Activated naive CD8-positive, alpha-beta T cell treated with anti-CD3 and anti-CD28 coated beads, Interleukin-2, amount 50 U/mL, for 24 hours (primary cell): ENCODE data around the gene UBE3C.
A peak's percentile ranks its signal among the peaks of the same experiment; 100 is the strongest.

Experiments
- ATAC-seq: fragments of 150-1000 bp; cut with Tn5 transposase; one replicate; pipeline ENCODE4 v1.10.0; 2021
- DNase-seq: peaks from one replicate; pipeline ENCODE4 v3.0.0; 2021
- H3K27ac Mint-ChIP-seq: one replicate; pipeline ENCODE4 v1.8.0; 2021; ENCODE audit warnings: mild to moderate bottlenecking, mixed read lengths
- H3K27me3 Mint-ChIP-seq: one replicate; pipeline ENCODE4 v1.8.0; 2021; ENCODE audit warnings: mixed read lengths
- H3K36me3 Mint-ChIP-seq: one replicate; pipeline ENCODE4 v1.8.0; 2021; ENCODE audit warnings: low read depth, mixed read lengths
- H3K4me1 Mint-ChIP-seq: one replicate; pipeline ENCODE4 v1.8.0; 2021; ENCODE audit warnings: mixed read lengths
- H3K4me3 Mint-ChIP-seq: one replicate; pipeline ENCODE4 v1.8.0; 2021; ENCODE audit warnings: mild to moderate bottlenecking, moderate library complexity, mixed read lengths
- H3K9me3 Mint-ChIP-seq: one replicate; pipeline ENCODE4 v1.8.0; 2021; ENCODE audit warnings: mixed read lengths

Gene UBE3C

DNA sequence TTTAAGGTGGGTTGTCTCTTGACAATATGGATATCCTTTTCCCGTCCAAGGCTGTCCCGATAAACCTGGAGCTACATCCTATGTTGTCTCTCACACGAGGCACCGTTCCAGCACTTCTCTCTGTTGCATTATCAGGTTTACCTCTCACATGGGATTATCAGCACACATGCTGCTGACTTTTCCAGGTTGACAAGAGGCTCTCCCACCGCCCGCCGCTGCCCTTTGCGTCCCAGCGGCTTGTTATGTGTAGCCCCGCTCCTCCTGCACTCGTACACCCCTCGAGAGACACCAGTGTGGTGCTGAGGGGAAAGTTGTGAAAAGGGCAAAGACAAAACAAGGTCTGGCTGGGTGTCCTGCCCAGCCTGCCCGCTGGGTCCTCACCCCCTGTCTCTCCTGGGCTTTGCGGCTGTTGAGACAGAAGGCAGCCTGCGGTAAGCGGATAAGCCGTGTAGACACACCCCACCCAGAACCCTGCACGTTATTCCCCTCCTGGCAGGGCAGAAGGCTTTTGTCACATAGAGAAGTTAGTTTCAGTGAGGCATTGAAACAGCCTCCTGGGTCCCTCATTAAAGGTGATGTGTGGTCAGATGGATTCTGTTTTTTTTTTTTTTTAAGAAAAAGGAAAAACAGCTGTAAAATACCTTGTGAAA lies 38.7 kb downstream of the UBE3C start:
- Mint-ChIP-seq H3K9me3 (no peaks in the 10 kb centered on the region), H3K4me1 (peaks cover 2% of the 10 kb centered on the region), H3K4me3 (no peak overlapping the region), H3K36me3 (peaks cover 48% of the 10 kb centered on the region), H3K27ac (no peak overlapping the region), H3K27me3 (no peaks in the 10 kb centered on the region)
- ATAC-seq (no peak), DNase-seq (no peak)

DNA sequence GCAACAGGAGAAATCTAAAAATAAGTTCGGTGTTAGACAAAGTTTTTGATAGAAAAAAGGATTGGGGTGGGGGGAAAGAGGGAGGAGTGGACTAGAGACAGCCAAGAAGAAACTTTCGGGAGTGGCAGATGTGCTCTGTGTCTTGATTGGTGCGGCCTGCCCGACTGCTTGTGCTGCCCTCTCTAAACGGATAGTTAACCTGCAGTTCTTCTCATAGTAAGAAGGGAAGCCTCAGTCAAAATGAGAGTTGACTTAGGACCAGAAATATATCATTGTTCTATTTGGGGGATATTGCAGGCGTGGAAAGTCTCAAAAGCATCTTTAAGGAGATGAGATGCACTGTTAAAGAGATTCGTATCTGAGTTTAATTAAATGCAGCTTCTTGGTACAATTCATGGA lies 39.3 kb downstream of the UBE3C start:
- no peak for ATAC-seq
- no peak overlapping the region for H3K4me3 Mint-ChIP-seq
- no peaks in the 10 kb centered on the region for H3K9me3 Mint-ChIP-seq
- H3K4me1 Mint-ChIP-seq: peaks cover 2% of the 10 kb centered on the region
- H3K27me3 Mint-ChIP-seq: no peaks in the 10 kb centered on the region
- no peak for DNase-seq
- peaks cover 45% of the 10 kb centered on the region for H3K36me3 Mint-ChIP-seq
- H3K27ac Mint-ChIP-seq: no peak overlapping the region

DNA sequence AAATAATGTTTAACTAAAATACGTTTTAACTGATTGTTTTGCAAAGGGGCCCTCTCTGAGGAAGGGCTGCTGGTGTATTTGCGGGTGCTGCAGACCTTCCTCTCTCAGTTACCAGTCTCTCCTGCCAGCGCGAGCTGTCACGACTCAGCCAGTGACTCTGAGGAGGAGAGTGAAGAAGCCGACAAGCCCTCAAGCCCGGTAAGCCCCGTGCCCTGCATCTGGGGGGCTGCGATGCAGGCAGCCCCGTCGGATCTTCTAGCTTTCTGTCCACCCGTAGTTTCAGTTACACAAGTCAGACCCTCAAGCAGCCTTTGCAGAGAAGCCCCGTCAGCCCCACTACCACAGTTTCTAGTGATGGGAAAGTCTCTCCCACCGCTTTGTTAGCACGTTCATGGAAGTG lies 45.1 kb downstream of the UBE3C start:
- Mint-ChIP-seq H3K36me3 (peaks cover 58% of the 10 kb centered on the region), H3K4me1 (no peaks in the 10 kb centered on the region)

DNA sequence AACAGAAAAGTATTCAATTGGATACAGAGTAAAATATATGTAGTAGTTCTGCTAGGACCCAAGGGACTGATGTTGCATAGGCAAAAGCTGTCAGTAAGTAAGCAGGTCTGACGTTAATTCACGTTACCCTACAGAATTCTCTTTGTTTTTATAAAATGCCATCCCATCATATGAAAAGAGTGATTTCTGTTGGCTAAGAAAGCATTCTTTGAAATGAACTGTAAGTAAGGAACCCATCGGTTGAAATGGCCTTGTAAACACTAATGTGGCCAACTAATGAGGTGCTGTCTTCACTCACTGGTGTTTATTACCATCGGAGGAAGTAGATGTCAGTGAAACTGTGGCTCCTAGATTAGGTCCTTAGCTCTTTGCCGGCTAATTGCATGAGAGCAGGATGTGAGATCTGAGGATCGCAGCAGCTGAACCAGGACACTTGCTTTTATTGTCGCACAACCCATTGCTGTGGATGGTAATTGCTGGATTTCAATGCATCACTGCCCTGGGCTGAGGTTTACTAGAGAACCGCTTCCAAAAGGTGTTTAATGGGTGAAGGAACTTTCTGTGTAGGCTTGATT lies 49.5 kb downstream of the UBE3C start:
- ATAC-seq (no peak), DNase-seq (no peak)
- Mint-ChIP-seq H3K9me3 (no peaks in the 10 kb centered on the region), H3K27ac (no peak overlapping the region), H3K27me3 (no peaks in the 10 kb centered on the region), H3K4me1 (peaks cover 2% of the 10 kb centered on the region), H3K4me3 (no peak overlapping the region), H3K36me3 (peaks cover 65% of the 10 kb centered on the region)

More for the DNA sequence above, 45.1 kb downstream of the UBE3C start:
- no peak overlapping the region for H3K27ac Mint-ChIP-seq
- H3K4me3 Mint-ChIP-seq: no peak overlapping the region
- H3K27me3 Mint-ChIP-seq: no peaks in the 10 kb centered on the region
- ATAC-seq: no peak
- H3K9me3 Mint-ChIP-seq: no peaks in the 10 kb centered on the region
- no peak for DNase-seq

DNA sequence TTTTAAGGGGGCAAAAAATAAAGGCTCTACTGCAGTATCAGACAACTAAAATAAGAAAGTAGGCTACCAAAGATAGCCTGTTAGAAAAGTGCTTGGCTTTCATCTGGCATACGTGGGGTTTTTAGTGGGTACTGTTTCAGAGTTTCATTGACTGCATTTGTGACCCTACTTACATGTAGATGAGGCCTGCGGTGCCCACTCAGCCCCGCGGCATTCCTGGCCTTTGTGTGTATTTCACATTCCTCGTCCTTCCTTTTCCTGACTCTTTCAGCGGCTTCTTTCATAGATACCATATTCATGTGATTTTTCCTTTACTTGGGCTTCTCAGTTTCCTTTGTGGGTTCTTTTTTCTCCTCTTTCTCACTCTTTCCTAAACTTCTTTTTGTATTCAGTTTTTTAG lies 50.7 kb downstream of the UBE3C start:
- H3K9me3 Mint-ChIP-seq: no peaks in the 10 kb centered on the region
- H3K27me3 Mint-ChIP-seq: no peaks in the 10 kb centered on the region
- H3K4me1 Mint-ChIP-seq: peaks cover 2% of the 10 kb centered on the region
- H3K4me3 Mint-ChIP-seq: no peak overlapping the region
- H3K27ac Mint-ChIP-seq: no peak overlapping the region
- H3K36me3 Mint-ChIP-seq: peaks cover 67% of the 10 kb centered on the region
- no peak for ATAC-seq
- no peak for DNase-seq

DNA sequence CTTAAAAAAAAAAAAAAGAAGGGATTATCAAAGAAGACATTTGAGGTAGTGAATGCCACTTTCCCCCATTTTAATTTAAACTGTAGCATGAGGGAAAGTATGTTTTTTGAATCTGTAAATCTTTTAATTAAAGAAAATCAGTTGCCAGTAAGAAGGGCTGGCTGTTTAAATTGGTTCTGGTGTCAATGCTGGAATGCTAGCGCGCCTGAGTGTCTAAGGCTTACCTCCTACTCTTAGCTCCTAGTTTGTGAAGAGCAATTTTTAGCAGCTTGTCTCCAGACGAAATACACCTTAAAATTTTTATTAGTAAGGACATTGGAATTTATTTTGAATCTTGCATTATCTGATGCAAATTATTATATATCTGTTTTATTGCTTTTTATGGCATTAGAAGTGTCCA lies 54.1 kb downstream of the UBE3C start:
- no peak for ATAC-seq
- Mint-ChIP-seq H3K27me3 (no peaks in the 10 kb centered on the region), H3K4me1 (peaks cover 2% of the 10 kb centered on the region), H3K36me3 (peaks cover 71% of the 10 kb centered on the region), H3K4me3 (no peak overlapping the region), H3K9me3 (no peaks in the 10 kb centered on the region), H3K27ac (no peak overlapping the region)
- no peak for DNase-seq

DNA sequence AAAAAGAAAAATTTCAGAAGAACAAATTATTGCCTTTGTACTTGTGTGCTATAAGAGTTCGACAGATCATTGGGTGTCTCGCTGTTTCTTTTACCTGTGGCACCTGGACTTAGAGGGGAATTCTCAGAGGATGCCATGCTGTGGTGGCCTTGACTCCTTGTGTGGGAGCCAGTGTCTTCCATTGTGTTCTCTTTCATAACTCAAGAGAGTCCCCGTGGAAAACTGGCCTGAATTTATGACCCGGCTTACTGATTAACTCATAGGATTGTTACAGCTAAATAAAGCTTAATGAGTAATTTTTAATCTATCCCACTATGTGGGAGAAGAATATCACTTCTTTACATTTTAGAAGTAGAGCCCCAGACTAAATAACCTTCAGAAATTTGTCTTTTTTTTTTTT lies 54.5 kb downstream of the UBE3C start:
- Mint-ChIP-seq H3K4me3 (no peak overlapping the region), H3K27me3 (no peaks in the 10 kb centered on the region), H3K4me1 (peaks cover 2% of the 10 kb centered on the region), H3K9me3 (no peaks in the 10 kb centered on the region), H3K36me3 (peaks cover 71% of the 10 kb centered on the region), H3K27ac (no peak overlapping the region)
- ATAC-seq: no peak
- DNase-seq: no peak

DNA sequence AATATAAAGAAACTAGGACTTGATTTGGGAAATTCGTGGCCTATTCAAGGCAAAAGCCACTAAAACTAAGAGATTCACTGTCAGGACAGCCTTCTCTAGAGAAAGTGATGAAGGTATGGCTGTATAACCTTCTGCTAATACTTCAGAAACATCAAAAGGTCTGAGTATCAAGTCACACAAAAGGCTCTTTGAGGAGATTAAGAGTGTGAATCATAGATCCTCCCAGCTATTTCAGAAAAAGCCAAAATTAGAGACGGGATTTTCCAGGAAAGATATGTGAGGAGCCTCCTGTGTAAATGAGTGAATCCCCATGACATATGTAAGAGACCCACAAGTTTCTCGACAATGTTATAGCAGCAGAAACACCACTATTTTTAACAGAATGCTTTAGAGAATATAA lies 56.2 kb downstream of the UBE3C start:
- Mint-ChIP-seq H3K27ac (peak overlapping the region; percentile 44), H3K36me3 (peaks cover 63% of the 10 kb centered on the region), H3K9me3 (no peaks in the 10 kb centered on the region), H3K4me1 (no peaks in the 10 kb centered on the region), H3K27me3 (no peaks in the 10 kb centered on the region), H3K4me3 (no peak overlapping the region)
- DNase-seq (no peak), ATAC-seq (no peak)

DNA sequence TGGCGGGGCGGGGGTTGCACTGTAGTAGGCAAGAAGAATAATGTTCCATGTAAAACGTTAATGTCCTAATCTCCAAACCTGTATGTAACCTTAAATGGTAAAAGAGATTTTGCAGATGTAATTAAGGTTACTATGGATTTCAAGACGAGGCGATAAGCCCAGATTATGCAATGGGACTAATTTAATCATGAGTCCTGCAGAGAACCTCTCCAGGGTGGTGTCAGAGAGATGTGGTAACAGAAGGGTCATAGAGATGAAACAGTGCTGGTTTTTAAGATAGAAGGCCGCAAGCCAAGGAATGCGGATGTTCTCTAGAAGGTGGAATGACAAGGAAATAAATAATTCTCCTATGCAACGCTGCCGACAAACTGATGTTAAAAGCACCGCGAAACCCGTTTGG lies 57.1 kb downstream of the UBE3C start:
- H3K27me3 Mint-ChIP-seq: no peaks in the 10 kb centered on the region
- H3K9me3 Mint-ChIP-seq: no peaks in the 10 kb centered on the region
- no peak overlapping the region for H3K4me3 Mint-ChIP-seq
- ATAC-seq: no peak
- DNase-seq: no peak
- H3K36me3 Mint-ChIP-seq: peaks cover 54% of the 10 kb centered on the region
- H3K4me1 Mint-ChIP-seq: no peaks in the 10 kb centered on the region
- peak overlapping the region; percentile 22 for H3K27ac Mint-ChIP-seq

DNA sequence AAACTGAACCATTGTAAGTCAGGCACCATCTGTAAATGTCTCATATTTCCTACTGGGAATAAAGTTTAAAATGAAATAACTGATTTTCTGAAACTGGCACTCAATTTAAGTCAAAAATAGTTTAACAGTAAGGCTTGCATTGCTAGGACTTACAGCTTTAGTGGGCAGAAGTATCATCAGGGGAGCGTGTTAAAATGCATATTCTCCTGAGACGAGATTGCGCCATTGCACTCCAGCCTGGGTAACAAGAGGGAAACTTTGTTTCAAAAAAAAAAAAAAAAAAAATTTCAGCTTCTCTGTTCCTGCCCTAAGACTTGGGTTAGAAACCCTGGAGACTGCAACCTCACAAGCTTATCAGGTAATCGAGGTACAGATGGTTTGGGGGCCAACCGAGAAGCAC lies 65.4 kb downstream of the UBE3C start:
- H3K27me3 Mint-ChIP-seq: no peaks in the 10 kb centered on the region
- H3K9me3 Mint-ChIP-seq: no peaks in the 10 kb centered on the region
- peaks cover 44% of the 10 kb centered on the region for H3K36me3 Mint-ChIP-seq
- no peaks in the 10 kb centered on the region for H3K4me1 Mint-ChIP-seq
- H3K27ac Mint-ChIP-seq: no peak overlapping the region
- no peak for DNase-seq
- no peak for ATAC-seq
- H3K4me3 Mint-ChIP-seq: no peak overlapping the region

DNA sequence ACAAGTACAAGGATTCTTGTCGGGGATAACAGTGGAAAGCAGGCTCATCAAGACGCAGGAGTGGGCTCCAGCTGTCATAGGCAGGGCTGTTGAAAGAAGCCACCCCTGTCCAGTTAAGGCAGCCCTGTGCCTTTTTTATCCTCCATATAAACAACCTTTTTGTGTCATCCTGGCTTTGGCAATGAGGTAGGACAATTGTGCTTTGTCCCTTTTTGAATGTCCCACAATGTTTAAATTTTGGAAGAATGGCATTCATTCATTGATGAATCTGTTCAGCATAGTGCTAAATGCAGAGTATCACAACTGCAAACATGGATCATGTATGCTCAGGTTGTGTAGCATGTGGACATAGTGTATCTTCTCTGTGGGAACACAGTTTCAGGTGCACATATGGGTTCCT lies 66.7 kb downstream of the UBE3C start:
- no peak overlapping the region for H3K4me3 Mint-ChIP-seq
- ATAC-seq (no peak), DNase-seq (no peak)
- H3K36me3 Mint-ChIP-seq: peaks cover 48% of the 10 kb centered on the region
- H3K27ac Mint-ChIP-seq: no peak overlapping the region
- no peaks in the 10 kb centered on the region for H3K9me3 Mint-ChIP-seq
- H3K4me1 Mint-ChIP-seq: no peaks in the 10 kb centered on the region
- no peaks in the 10 kb centered on the region for H3K27me3 Mint-ChIP-seq

DNA sequence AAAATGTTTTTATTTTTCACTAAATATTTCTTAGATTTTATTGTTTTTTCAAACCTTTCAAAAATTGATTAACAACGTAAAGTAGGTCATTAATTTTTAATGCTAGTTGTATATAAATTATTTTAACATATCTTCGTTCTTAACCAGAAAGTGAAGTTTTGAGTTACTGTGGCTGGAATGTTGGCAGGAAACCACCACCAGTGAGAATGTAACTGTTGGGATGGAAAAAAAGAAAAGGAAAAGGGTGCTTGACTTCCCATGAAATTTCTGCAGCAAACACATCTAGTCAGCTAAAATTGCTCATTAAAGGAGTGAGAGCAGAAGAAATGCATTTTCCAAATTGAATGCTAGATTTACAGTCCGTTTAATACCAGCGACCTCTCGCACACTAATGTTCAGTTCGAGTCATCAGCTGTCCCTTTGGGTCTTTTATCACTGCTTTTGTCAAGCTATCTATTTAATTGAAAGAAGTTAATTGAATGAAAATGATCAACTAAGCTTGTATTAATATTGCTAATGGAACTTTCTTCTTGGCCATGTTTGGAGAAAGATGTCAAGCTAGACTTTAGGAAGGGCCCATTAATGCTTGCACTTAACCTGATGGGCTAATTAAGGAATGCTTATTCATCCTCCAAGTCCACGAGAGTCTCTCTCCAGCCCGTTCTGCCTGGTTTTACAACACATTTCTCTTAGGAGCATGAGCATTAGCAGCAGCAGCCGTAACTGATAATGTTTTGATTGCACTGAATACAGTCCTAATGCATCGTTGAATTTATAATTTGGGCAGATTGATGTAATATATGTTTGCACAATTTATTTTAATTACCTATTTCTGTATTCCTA lies 70.1 kb downstream of the UBE3C start:
- no peaks in the 10 kb centered on the region for H3K27me3 Mint-ChIP-seq
- no peaks in the 10 kb centered on the region for H3K4me1 Mint-ChIP-seq
- peaks cover 53% of the 10 kb centered on the region for H3K36me3 Mint-ChIP-seq

DNA sequence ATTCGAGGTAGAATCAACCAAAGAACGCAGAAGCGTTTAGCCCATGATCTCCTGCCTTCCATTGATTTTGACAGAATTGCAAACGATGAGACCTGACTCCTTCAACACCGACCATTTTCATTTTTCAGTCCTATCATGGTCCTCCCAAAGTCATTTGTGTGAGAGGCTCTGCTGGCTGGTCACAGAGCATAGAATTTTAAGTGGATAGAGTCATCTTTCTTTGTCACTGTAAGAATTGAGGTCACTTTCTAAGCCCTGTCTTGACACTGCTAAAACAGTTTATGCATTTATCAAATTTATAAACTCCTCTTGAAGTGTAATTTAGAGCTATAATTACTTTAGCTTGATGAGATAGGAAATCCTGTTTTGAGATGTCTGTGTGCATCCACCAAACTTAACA lies 72.0 kb downstream of the UBE3C start:
- Mint-ChIP-seq H3K27me3 (no peaks in the 10 kb centered on the region), H3K4me1 (no peaks in the 10 kb centered on the region), H3K4me3 (no peak overlapping the region), H3K27ac (no peak overlapping the region), H3K36me3 (peaks cover 44% of the 10 kb centered on the region), H3K9me3 (no peaks in the 10 kb centered on the region)
- ATAC-seq: no peak
- DNase-seq: no peak

More for the DNA sequence above, 70.1 kb downstream of the UBE3C start:
- H3K4me3 Mint-ChIP-seq: no peak overlapping the region
- H3K9me3 Mint-ChIP-seq: no peaks in the 10 kb centered on the region
- DNase-seq (no peak), ATAC-seq (no peak)
- no peak overlapping the region for H3K27ac Mint-ChIP-seq

DNA sequence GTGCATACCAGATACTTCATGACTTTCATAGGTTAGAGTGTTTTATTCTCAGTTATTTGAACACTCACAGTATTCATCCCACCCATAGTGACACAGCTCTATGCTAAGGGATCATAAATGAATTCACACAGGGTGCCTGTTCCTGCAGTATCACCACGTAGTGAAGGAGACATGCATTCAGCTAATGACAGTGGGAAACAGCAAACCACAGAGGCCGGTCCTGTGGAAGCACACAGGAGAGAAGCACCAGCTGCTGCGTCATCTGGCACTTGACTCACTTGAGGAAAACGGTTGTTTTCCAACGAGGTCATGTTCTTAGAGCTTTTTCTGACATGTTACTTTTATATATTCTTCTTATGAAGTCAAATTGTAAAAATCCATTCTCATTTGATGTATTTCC lies 73.0 kb downstream of the UBE3C start:
- Mint-ChIP-seq H3K9me3 (no peaks in the 10 kb centered on the region), H3K27ac (no peak overlapping the region), H3K36me3 (peaks cover 48% of the 10 kb centered on the region), H3K27me3 (no peaks in the 10 kb centered on the region), H3K4me1 (no peaks in the 10 kb centered on the region), H3K4me3 (no peak overlapping the region)
- ATAC-seq (no peak), DNase-seq (no peak)

DNA sequence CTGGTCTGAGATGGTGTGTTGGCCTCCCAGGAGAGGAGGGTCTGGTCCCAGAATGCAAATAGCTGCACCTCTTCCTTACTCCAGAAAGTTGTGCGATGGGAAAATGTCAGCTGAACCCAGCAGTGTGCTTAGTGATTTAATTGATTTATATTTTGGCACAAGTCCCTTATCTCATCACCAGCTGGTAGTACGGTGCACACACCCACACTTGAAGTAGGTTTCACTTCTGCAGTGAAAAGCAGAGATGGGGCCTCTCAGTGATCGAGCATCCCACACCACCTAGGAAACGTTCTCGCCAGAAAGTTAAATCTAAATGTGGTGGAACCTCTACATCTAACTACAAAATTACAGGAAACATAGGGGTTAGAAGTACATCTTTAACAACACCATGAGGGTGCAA lies 80.4 kb downstream of the UBE3C start:
- H3K4me1 Mint-ChIP-seq: no peaks in the 10 kb centered on the region
- no peaks in the 10 kb centered on the region for H3K9me3 Mint-ChIP-seq
- no peak for DNase-seq
- H3K27me3 Mint-ChIP-seq: no peaks in the 10 kb centered on the region
- H3K4me3 Mint-ChIP-seq: no peak overlapping the region
- ATAC-seq: no peak
- peaks cover 34% of the 10 kb centered on the region for H3K36me3 Mint-ChIP-seq
- H3K27ac Mint-ChIP-seq: peak overlapping the region; percentile 53
